GM21619 (cell line): ENCODE measurements around the gene PPP1R10.

Experiments
- ATAC-seq: cut with Tn5 transposase; IDR thresholded peaks from one replicate; pipeline ENCODE4 v1.9.1; 2021; ENCODE audit not compliant: unreplicated experiment

The PPP1R10 gene

GRCh38 chr6:30557683-30557981, 59.4 kb downstream of the PPP1R10 start:
- peak; percentile 1 for ATAC-seq

- ATAC-seq, result peak; percentile 53
These were observed 59.9 kb downstream of the PPP1R10 start, which contains the start of gene PRR3 for GRCh38 chr6:30556906-30557682. Gene PRR3 (plus strand): TSS chr6:30557295. CDS start chr6:30557345, 50 bp downstream.

DNA sequence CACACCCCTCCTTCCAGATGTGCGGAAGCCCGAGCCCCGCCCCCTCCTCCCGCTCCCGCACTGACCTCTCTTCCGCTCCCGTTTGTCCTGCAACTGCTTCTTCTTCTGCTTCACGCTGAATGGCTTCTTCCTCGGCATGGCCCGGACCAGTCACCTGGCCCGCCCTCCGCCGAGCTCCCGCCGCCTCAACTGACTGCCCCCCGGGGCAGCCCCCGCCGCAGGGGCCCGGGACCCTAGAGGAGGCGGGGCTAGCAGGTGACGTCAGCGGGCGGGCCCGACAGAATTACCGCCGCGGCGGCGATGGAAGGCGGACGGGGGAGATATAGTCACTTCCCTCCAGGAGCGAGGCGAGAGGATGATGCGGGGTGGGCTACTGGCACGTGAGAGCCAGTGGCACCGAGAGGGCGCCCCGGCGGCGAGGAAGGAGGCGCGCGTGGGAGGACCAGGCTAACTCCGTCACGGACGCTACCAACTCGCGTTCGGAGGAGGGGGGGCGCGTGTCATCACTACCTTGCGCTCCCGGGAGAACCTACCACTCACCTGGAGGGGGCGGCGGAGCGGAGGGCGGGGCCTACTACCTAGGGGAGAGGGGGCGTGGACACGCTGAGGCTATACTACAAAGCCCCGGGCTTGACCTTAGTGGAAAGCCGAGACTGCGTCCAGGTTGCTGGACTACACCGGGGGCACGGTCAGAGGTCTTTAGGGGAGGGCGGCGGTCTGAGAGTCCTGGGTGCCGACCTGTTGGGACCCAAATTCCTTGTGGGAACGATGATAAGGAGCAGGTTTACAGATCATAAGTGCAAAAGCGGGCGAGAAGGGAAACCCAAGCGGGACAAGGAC, 60.8 kb downstream of the PPP1R10 start, which contains the start of gene GNL1:
TSS of gene GNL1 (minus strand) at position 424 of the 840 bp plus-strand sequence. CDS start at position 138, 286 bp downstream.
- ATAC-seq, result peak; percentile 65

DNA sequence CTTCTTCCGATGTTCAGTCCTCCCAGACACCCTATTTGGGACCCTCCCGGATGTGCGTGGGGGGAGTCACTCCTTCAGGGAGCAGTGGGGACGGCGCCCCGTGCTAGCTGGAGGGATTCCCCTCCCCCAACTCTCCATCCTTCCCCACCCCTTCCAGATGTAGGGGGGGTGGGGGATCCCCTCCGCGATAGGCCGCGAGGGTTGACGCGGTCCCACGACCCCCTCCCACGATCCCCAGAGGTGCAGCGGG, 61.3 kb downstream of the PPP1R10 start:
- ATAC-seq, result no peak

DNA sequence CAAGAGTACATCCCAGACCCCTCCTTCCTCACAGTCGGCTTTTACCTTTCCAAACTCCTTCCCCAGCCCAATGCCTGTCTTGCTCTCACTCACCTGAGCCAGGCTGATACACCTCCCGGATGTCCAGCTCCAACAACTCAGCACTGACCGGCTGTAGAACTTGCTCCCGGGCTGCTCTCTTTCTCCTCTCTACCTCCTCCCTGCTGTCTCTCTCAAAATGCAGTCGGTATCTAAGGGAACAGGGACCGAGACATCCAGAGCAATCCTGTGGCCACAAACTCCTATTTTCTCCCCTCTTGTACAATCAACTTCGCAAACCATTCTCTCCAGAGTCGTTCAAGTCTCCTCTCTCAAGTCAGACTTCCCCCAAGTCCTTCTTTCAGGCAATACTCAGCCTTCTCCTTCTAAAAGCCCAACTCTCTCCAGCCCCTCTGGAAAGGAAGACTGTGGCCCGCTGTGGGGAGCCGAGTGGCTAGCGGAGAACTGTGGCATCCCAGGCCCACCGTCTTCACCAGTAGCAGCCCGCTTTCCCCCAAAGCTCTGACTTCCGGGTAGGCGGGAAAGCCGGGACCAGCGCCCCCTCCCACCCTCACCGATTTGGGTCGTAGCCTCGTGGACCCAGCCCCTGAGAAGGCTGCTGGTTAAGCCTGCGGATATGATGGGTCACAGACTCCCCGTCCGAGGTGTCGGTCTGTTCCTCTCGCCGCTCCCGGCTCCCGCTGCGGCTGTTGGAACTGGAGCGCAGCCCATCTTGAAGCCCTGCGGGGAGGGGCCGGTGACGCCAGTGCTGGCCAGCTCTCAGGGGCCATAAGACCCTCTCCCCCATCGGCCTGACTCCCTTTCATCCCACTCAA, 61.9 kb downstream of the PPP1R10 start:
- ATAC-seq, result no peak

GRCh38 chr6:30554404-30554803, 62.6 kb downstream of the PPP1R10 start:
- no peak for ATAC-seq
